CD4-positive, CD25-positive, alpha-beta regulatory T cell (primary cell): ENCODE results near the gene SCARB2. TPM values are rescaled to one million over a fixed set of nuclear protein-coding genes. Genes with fewer than 3 reads are reported as not detected.
A peak's percentile ranks its signal among the peaks of the same experiment; 100 is the strongest.

ENCODE experiments used
- ATAC-seq, 2 donors: fragments of 150-1000 bp; cut with Tn5 transposase; one replicate each; pipeline ENCODE4 v1.10.0; 2021; ENCODE audit warnings: low read depth in 2 of 2, moderate number of reproducible peaks in 2 of 2, moderate library complexity in 1 of 2
- DNase-seq, 3 donors: peaks; one replicate each; pipeline versions ENCODE4 v3.0.0 to v3.0.0-alpha.2; 2012 to 2022; ENCODE audit warnings: mixed read lengths in 1 of 3
- H3K27ac ChIP-seq: one replicate; pipeline ENCODE4 v1.7.0; 2013; ENCODE audit warnings: mild to moderate bottlenecking, low read length; ENCODE audit not compliant: insufficient read depth, poor library complexity, severe bottlenecking
- H3K27me3 ChIP-seq: one replicate; pipeline ENCODE4 v1.7.0; 2013; ENCODE audit warnings: low read length; ENCODE audit not compliant: control insufficient read depth, insufficient read depth
- H3K36me3 ChIP-seq: one replicate; pipeline ENCODE4 v1.7.0; 2013; ENCODE audit warnings: mild to moderate bottlenecking, low read length, moderate library complexity; ENCODE audit not compliant: control insufficient read depth, insufficient read depth
- H3K4me1 ChIP-seq: 2 replicates; pipeline ENCODE4 v1.7.0; 2013; ENCODE audit warnings: mild to moderate bottlenecking, low read length; ENCODE audit not compliant: insufficient read depth, control insufficient read depth, poor library complexity, severe bottlenecking
- H3K4me3 ChIP-seq: one replicate; pipeline ENCODE4 v1.7.0; 2013; ENCODE audit warnings: low read depth, mild to moderate bottlenecking, low read length, moderate library complexity
- H3K9me3 ChIP-seq, 2 experiments: 1 replicate in 1 of 2; 2 replicates in 1 of 2; pipeline ENCODE4 v1.7.0; 2013; ENCODE audit warnings: low read length in 2 of 2, mild to moderate bottlenecking in 1 of 2, moderate library complexity in 1 of 2; ENCODE audit not compliant: control insufficient read depth in 2 of 2
- H3K27ac Mint-ChIP-seq, 3 donors: one replicate each; pipeline ENCODE4 v1.8.0; 2020 to 2022; ENCODE audit warnings: mild to moderate bottlenecking in 3 of 3, mixed read lengths in 3 of 3, moderate library complexity in 2 of 3
- H3K27me3 Mint-ChIP-seq: one replicate; pipeline ENCODE4 v1.8.0; 2022; ENCODE audit warnings: mild to moderate bottlenecking, mixed read lengths
- H3K36me3 Mint-ChIP-seq: one replicate; pipeline ENCODE4 v1.8.0; 2020; ENCODE audit warnings: mixed read lengths
- H3K4me1 Mint-ChIP-seq, 4 donors: one replicate each; pipeline ENCODE4 v1.8.0; 2020 to 2022; ENCODE audit warnings: mixed read lengths in 4 of 4, mild to moderate bottlenecking in 1 of 4
- H3K4me3 Mint-ChIP-seq, 4 donors: one replicate each; pipeline ENCODE4 v1.8.0; 2020 to 2022; ENCODE audit warnings: mild to moderate bottlenecking in 4 of 4, mixed read lengths in 4 of 4, moderate library complexity in 3 of 4
- H3K9me3 Mint-ChIP-seq, 7 donors: one replicate each; pipeline ENCODE4 v1.8.0; 2020 to 2022; ENCODE audit warnings: mixed read lengths in 7 of 7, mild to moderate bottlenecking in 3 of 7, moderate library complexity in 2 of 7
- polyA plus RNA-seq, 4 donors: library from polyadenylated mRNA; unstranded; fragments of 300-500 nt; fragmentation: Illumina TruSeq; gene quantifications; one replicate each; pipeline ENCODE4 v1.2.3, GENCODE V29; 2021
- total RNA-seq: library from RNA; stranded (reverse); gene quantifications from one replicate; pipeline ENCODE4 v1.2.3, GENCODE V29; 2022

SCARB2 gene
- total and polyA plus RNA-seq, 5 donors from 2014 or later, result 8.0 to 21.2 (median 10.6) TPM

- peaks cover 4% of the 10 kb centered on the region for H3K27me3 Mint-ChIP-seq
- no peak overlapping the region for H3K4me3 Mint-ChIP-seq
- no peaks in the 10 kb centered on the region for H3K27me3 ChIP-seq
- peaks cover 0 to 10% (median 4%) of the 10 kb centered on the region in 7 donors for H3K9me3 Mint-ChIP-seq
- no peak overlapping the region for H3K27ac Mint-ChIP-seq
- DNase-seq (no peak), ATAC-seq (no peak)
- H3K4me3 ChIP-seq, result no peak overlapping the region
- H3K27ac ChIP-seq, result no peak overlapping the region
- H3K4me1 ChIP-seq, result no peaks in the 10 kb centered on the region
- H3K9me3 ChIP-seq, result peaks cover 0 to 8% of the 10 kb centered on the region in 2 experiments
- H3K36me3 Mint-ChIP-seq, result peaks cover 20% of the 10 kb centered on the region
- H3K36me3 ChIP-seq, result peaks cover 17% of the 10 kb centered on the region
- peaks cover 0 to 2% (median 0%) of the 10 kb centered on the region in 4 donors for H3K4me1 Mint-ChIP-seq
Observed at GRCh38 chr4:76188149-76188548, 25.5 kb downstream of the SCARB2 start.

GRCh38 chr4:76187152-76187551, 26.5 kb downstream of the SCARB2 start:
- ATAC-seq, result no peak
- Mint-ChIP-seq H3K9me3 (peaks cover 0 to 4% (median 3%) of the 10 kb centered on the region in 7 donors), H3K27ac (no peak overlapping the region)

GRCh38 chr4:76182463-76182862, 31.2 kb downstream of the SCARB2 start:
- no peak for DNase-seq
- Histone ChIP-seq H3K27me3 (no peaks in the 10 kb centered on the region), H3K4me3 (no peak overlapping the region), H3K4me1 (no peaks in the 10 kb centered on the region), H3K27ac (no peak overlapping the region), H3K36me3 (peaks cover 4% of the 10 kb centered on the region), H3K9me3 (no peaks in the 10 kb centered on the region)
- H3K4me3 Mint-ChIP-seq, result no peak overlapping the region
- no peaks in the 10 kb centered on the region for H3K9me3 Mint-ChIP-seq
- H3K36me3 Mint-ChIP-seq, result peaks cover 4% of the 10 kb centered on the region
- H3K27me3 Mint-ChIP-seq, result peaks cover 4% of the 10 kb centered on the region
- no peak for ATAC-seq
- peaks cover 0 to 5% (median 1%) of the 10 kb centered on the region in 4 donors for H3K4me1 Mint-ChIP-seq
- H3K27ac Mint-ChIP-seq, result peak overlapping the region in 1 of 3 donors; percentile 20

More at GRCh38 chr4:76187152-76187551, 26.5 kb downstream of the SCARB2 start:
- Histone ChIP-seq H3K4me3 (no peak overlapping the region), H3K36me3 (peaks cover 7% of the 10 kb centered on the region), H3K4me1 (no peaks in the 10 kb centered on the region), H3K27ac (no peak overlapping the region), H3K27me3 (no peaks in the 10 kb centered on the region), H3K9me3 (no peaks in the 10 kb centered on the region)
- H3K4me3 Mint-ChIP-seq, result no peak overlapping the region
- DNase-seq, result no peak
- peaks cover 0 to 3% (median 0%) of the 10 kb centered on the region in 4 donors for H3K4me1 Mint-ChIP-seq
- peaks cover 4% of the 10 kb centered on the region for H3K27me3 Mint-ChIP-seq
- H3K36me3 Mint-ChIP-seq, result peaks cover 10% of the 10 kb centered on the region

GRCh38 chr4:76179398-76180318, 34.0 kb downstream of the SCARB2 start:
- peaks cover 9% of the 10 kb centered on the region for H3K36me3 ChIP-seq
- H3K9me3 Mint-ChIP-seq, result no peaks in the 10 kb centered on the region
- H3K27me3 ChIP-seq, result no peaks in the 10 kb centered on the region
- H3K4me3 Mint-ChIP-seq, result no peak overlapping the region
- no peaks in the 10 kb centered on the region for H3K27me3 Mint-ChIP-seq
- H3K27ac Mint-ChIP-seq, result peak overlapping the region in 1 of 3 donors; percentile 29
- peaks cover 15% of the 10 kb centered on the region for H3K36me3 Mint-ChIP-seq
- no peak overlapping the region for H3K27ac ChIP-seq
- peak; percentile 73 to 78 for ATAC-seq
- peaks cover 0 to 5% (median 1%) of the 10 kb centered on the region in 4 donors for H3K4me1 Mint-ChIP-seq
- DNase-seq, result peak; percentile 54 to 82 (median 69)
- H3K4me1 ChIP-seq, result no peaks in the 10 kb centered on the region
- H3K9me3 ChIP-seq, result no peaks in the 10 kb centered on the region
- no peak overlapping the region for H3K4me3 ChIP-seq

GRCh38 chr4:76178296-76178695, 35.3 kb downstream of the SCARB2 start:
- no peak for DNase-seq
- Histone ChIP-seq H3K4me1 (no peaks in the 10 kb centered on the region), H3K9me3 (no peaks in the 10 kb centered on the region), H3K27ac (no peak overlapping the region), H3K4me3 (no peak overlapping the region), H3K27me3 (no peaks in the 10 kb centered on the region), H3K36me3 (peaks cover 18% of the 10 kb centered on the region)
- H3K4me1 Mint-ChIP-seq, result peaks cover 0 to 5% (median 1%) of the 10 kb centered on the region in 4 donors
- H3K4me3 Mint-ChIP-seq, result no peak overlapping the region
- H3K27ac Mint-ChIP-seq, result no peak overlapping the region
- peaks cover 24% of the 10 kb centered on the region for H3K36me3 Mint-ChIP-seq
- ATAC-seq, result no peak
- no peaks in the 10 kb centered on the region for H3K27me3 Mint-ChIP-seq
- H3K9me3 Mint-ChIP-seq, result no peaks in the 10 kb centered on the region

- Histone ChIP-seq H3K4me3 (no peak overlapping the region), H3K27me3 (no peaks in the 10 kb centered on the region), H3K36me3 (peaks cover 24% of the 10 kb centered on the region), H3K27ac (no peak overlapping the region), H3K4me1 (no peaks in the 10 kb centered on the region), H3K9me3 (no peaks in the 10 kb centered on the region)
- Mint-ChIP-seq H3K4me3 (no peak overlapping the region), H3K4me1 (peaks cover 0 to 5% (median 0%) of the 10 kb centered on the region in 4 donors), H3K27me3 (no peaks in the 10 kb centered on the region), H3K27ac (no peak overlapping the region), H3K36me3 (peaks cover 29% of the 10 kb centered on the region), H3K9me3 (no peaks in the 10 kb centered on the region)
- DNase-seq, result no peak
- ATAC-seq, result no peak
Observed at GRCh38 chr4:76177709-76178108, 35.9 kb downstream of the SCARB2 start.

GRCh38 chr4:76175336-76175735, 38.3 kb downstream of the SCARB2 start:
- no peak for DNase-seq
- H3K27me3 Mint-ChIP-seq, result no peaks in the 10 kb centered on the region
- Histone ChIP-seq H3K9me3 (no peaks in the 10 kb centered on the region), H3K4me3 (no peak overlapping the region), H3K4me1 (no peaks in the 10 kb centered on the region), H3K36me3 (peaks cover 25% of the 10 kb centered on the region), H3K27ac (no peak overlapping the region), H3K27me3 (no peaks in the 10 kb centered on the region)
- peaks cover 35% of the 10 kb centered on the region for H3K36me3 Mint-ChIP-seq
- no peaks in the 10 kb centered on the region for H3K9me3 Mint-ChIP-seq
- no peak overlapping the region for H3K4me3 Mint-ChIP-seq
- no peak overlapping the region for H3K27ac Mint-ChIP-seq
- H3K4me1 Mint-ChIP-seq, result peaks cover 0 to 5% (median 0%) of the 10 kb centered on the region in 4 donors
- ATAC-seq, result no peak
